ENCODE results near the gene LCNL1. TPM values are rescaled to one million over a fixed set of nuclear protein-coding genes. Genes with fewer than 3 reads are reported as not detected.

The LCNL1 gene
- total and polyA plus RNA-seq, 4 donors: 0.15 to 2.7 (median 1.4) TPM

- Histone ChIP-seq H3K9ac (ENCODE audit: insufficient read depth in 1 of 2, low read length in 2 of 2) (no peak overlapping the region), H3K4me1 (ENCODE audit: control insufficient read depth in 5 of 5, insufficient read depth in 5 of 5, low read length in 5 of 5) (peaks cover 0 to 6% (median 0%) of the 10 kb centered on the region in 5 donors), H3K36me3 (ENCODE audit: control insufficient read depth in 4 of 4, insufficient read depth in 4 of 4, low read length in 4 of 4) (peaks cover 0 to 66% (median 9%) of the 10 kb centered on the region in 4 donors), H3K4me3 (no peak overlapping the region), H3K9me3 (ENCODE audit: control insufficient read depth in 4 of 4, insufficient read depth in 3 of 4, low read length in 3 of 4) (no peaks in the 10 kb centered on the region), H3K27ac (ENCODE audit: low read depth in 1 of 2, low read length in 1 of 2) (no peak overlapping the region), H3K27me3 (ENCODE audit: control insufficient read depth in 3 of 3, insufficient read depth in 3 of 3, low read length in 2 of 3) (no peaks in the 10 kb centered on the region)
- WGBS, 2 donors: 93 to 95% methylated on average over 31 to 39 of the region's 39 CpGs
- no peak for DNase-seq
- TF ChIP-seq CTCF (IDR thresholded peaks at IDR 0.05; ENCODE audit: control extremely low read depth, extremely low read depth): no peak
- ATAC-seq (ENCODE audit: insufficient read depth, low FRiP score): no peak
Observed at GRCh38 chr9:137011907-137012675, 29.3 kb downstream of the LCNL1 start.

GRCh38 chr9:137012694-137013570 is 30.1 kb downstream of the LCNL1 start:
- no peak for DNase-seq
- no peak for TF ChIP-seq CTCF (IDR thresholded peaks at IDR 0.05; ENCODE audit: control extremely low read depth, extremely low read depth)

GRCh38 chr9:137013571-137013940 is 30.8 kb downstream of the LCNL1 start:
- WGBS, 2 donors: 96 to 97% methylated on average over 14 to 20 of the region's 20 CpGs
- no peak for TF ChIP-seq CTCF (IDR thresholded peaks at IDR 0.05; ENCODE audit: control extremely low read depth, extremely low read depth)
- peaks cover 0 to 67% (median 6%) of the 10 kb centered on the region in 4 donors for H3K36me3 ChIP-seq (ENCODE audit: control insufficient read depth in 4 of 4, insufficient read depth in 4 of 4, low read length in 4 of 4)
- ATAC-seq (ENCODE audit: insufficient read depth, low FRiP score): no peak
- no peaks in the 10 kb centered on the region for H3K4me1 ChIP-seq (ENCODE audit: control insufficient read depth in 5 of 5, insufficient read depth in 5 of 5, low read length in 5 of 5)
- no peaks in the 10 kb centered on the region for H3K9me3 ChIP-seq (ENCODE audit: control insufficient read depth in 4 of 4, insufficient read depth in 3 of 4, low read length in 3 of 4)
- no peak overlapping the region for H3K9ac ChIP-seq (ENCODE audit: insufficient read depth in 1 of 2, low read length in 2 of 2)
- DNase-seq: no peak
- H3K4me3 ChIP-seq: no peak overlapping the region
- H3K27ac ChIP-seq (ENCODE audit: low read depth in 1 of 2, low read length in 1 of 2): no peak overlapping the region
- no peaks in the 10 kb centered on the region for H3K27me3 ChIP-seq (ENCODE audit: control insufficient read depth in 3 of 3, insufficient read depth in 3 of 3, low read length in 2 of 3)

More at GRCh38 chr9:137012694-137013570, 30.1 kb downstream of the LCNL1 start:
- no peak overlapping the region for H3K9ac ChIP-seq (ENCODE audit: insufficient read depth in 1 of 2, low read length in 2 of 2)
- WGBS, 2 donors: 89 to 93% methylated on average over 67 of the region's 67 CpGs
- no peaks in the 10 kb centered on the region for H3K27me3 ChIP-seq (ENCODE audit: control insufficient read depth in 3 of 3, insufficient read depth in 3 of 3, low read length in 2 of 3)
- H3K4me1 ChIP-seq (ENCODE audit: control insufficient read depth in 5 of 5, insufficient read depth in 5 of 5, low read length in 5 of 5): no peaks in the 10 kb centered on the region
- H3K9me3 ChIP-seq (ENCODE audit: control insufficient read depth in 4 of 4, insufficient read depth in 3 of 4, low read length in 3 of 4): no peaks in the 10 kb centered on the region
- H3K36me3 ChIP-seq (ENCODE audit: control insufficient read depth in 4 of 4, insufficient read depth in 4 of 4, low read length in 4 of 4): peaks cover 0 to 72% (median 8%) of the 10 kb centered on the region in 4 donors
- no peak overlapping the region for H3K27ac ChIP-seq (ENCODE audit: low read depth in 1 of 2, low read length in 1 of 2)
- H3K4me3 ChIP-seq: no peak overlapping the region
- no peak for ATAC-seq (ENCODE audit: insufficient read depth, low FRiP score)
